ENCODE data around the gene SLC25A30.

GRCh38 chr13:45436953-45437352, 18.8 kb upstream of the SLC25A30 start:
- TF ChIP-seq CTCF (conservative IDR thresholded peaks at IDR 0.05), result no peak
- TF ChIP-seq ZFX (IDR thresholded peaks at IDR 0.05), result no peak

All from C4-2B (cell line).